Lower leg skin (tissue), 4 donors: ENCODE data around the gene CD14. TPM values are rescaled to one million over a fixed set of nuclear protein-coding genes. Genes with fewer than 3 reads are reported as not detected.

Source experiments
- DNase-seq, 2 donors: peaks; one replicate each; pipeline ENCODE4 v3.0.0-alpha.2; 2019; ENCODE audit warnings: low spot score in 2 of 2
- H3K4me3 ChIP-seq: fragments of 200-600 bp; sonication (generic); 2 replicates; pipeline ENCODE4 v1.5.1; 2017; ENCODE audit warnings: mild to moderate bottlenecking, low read depth; ENCODE audit not compliant: poor library complexity, severe bottlenecking
- CTCF ChIP-seq, 3 donors: fragments of 450-650 bp; IDR thresholded peaks; one replicate each; pipeline ENCODE4 v1.5.1; 2016; ENCODE audit warnings: antibody characterized with exemption in 3 of 3, mild to moderate bottlenecking in 3 of 3, moderate library complexity in 2 of 3
- POLR2A ChIP-seq, 2 donors: fragments of 450-650 bp; IDR thresholded peaks; one replicate each; pipeline ENCODE4 v1.6.1; 2016 to 2017; ENCODE audit warnings: antibody characterized with exemption in 2 of 2, mild to moderate bottlenecking in 1 of 2, moderate library complexity in 1 of 2
- WGBS, 2 donors: methylation state at CpG; one replicate each; pipeline ENCODE4 v1.1.5; 2018; 5-methylcytosine and 5-hydroxymethylcytosine counted together
- intact Hi-C: fragments of 100-400 bp; cut with DNase I; formaldehyde crosslinking; loops from one replicate; pipeline ENCODE4 v1.15.0; 2023; ENCODE audit warnings: low total_unique reads
- total RNA-seq, 4 donors: library from RNA; depleted of rRNA; stranded (reverse); fragments of >200 nt; gene quantifications; one replicate each; pipeline ENCODE4 v1.1.0, GENCODE V29; 2016

The CD14 gene
- total RNA-seq: 10 to 100 TPM; 14.9 to 22.1 (median 19.1) TPM

- no peak for TF ChIP-seq CTCF (IDR thresholded peaks at IDR 0.05)
- TF ChIP-seq POLR2A (IDR thresholded peaks at IDR 0.05): no peak
- intact Hi-C loops: loop anchor here (10.0 kb wide), 2 partner anchors 68 to 268 kb away; partner anchors contain the start of genes APBB3, SLC35A4 and SLC4A9
- WGBS, 2 donors: 2% methylated on average over 16 of the region's 16 CpGs
- peak within 1 kb of the TSS; percentile 23 for H3K4me3 ChIP-seq
- DNase-seq: peak; percentile 65 to 92
Measured at GRCh38 chr5:140633021-140633471, at the start of gene CD14. Gene CD14, minus strand, starts transcription at chr5:140633175. Its CDS starts 104 bp downstream, at chr5:140633071.

- no peak for DNase-seq
- TF ChIP-seq POLR2A (IDR thresholded peaks at IDR 0.05) (no peak), CTCF (IDR thresholded peaks at IDR 0.05) (no peak)
- 94 to 98% methylated on average over 7 of the region's 7 CpGs for WGBS, 2 donors
- no peak overlapping the region for H3K4me3 ChIP-seq
- intact Hi-C loops: no loop called here
Measured at GRCh38 chr5:140678993-140679392, 46.0 kb upstream of the CD14 start.

- no peak for TF ChIP-seq POLR2A (IDR thresholded peaks at IDR 0.05)
- TF ChIP-seq CTCF (IDR thresholded peaks at IDR 0.05): no peak
- no peak overlapping the region for H3K4me3 ChIP-seq
- no peak for DNase-seq
- intact Hi-C loops: no loop called here
- 96 to 100% methylated on average over 3 of the region's 3 CpGs for WGBS, 2 donors
Measured at GRCh38 chr5:140677947-140678346, 45.0 kb upstream of the CD14 start.

GRCh38 chr5:140674629-140675028, 41.7 kb upstream of the CD14 start:
- H3K4me3 ChIP-seq: no peak overlapping the region
- DNase-seq: no peak
- TF ChIP-seq POLR2A (IDR thresholded peaks at IDR 0.05): no peak
- no peak for TF ChIP-seq CTCF (IDR thresholded peaks at IDR 0.05)
- intact Hi-C loops: no loop called here
- 90 to 97% methylated on average over 4 of the region's 4 CpGs for WGBS, 2 donors

GRCh38 chr5:140674211-140674610, 41.2 kb upstream of the CD14 start:
- DNase-seq: no peak
- intact Hi-C loops: no loop called here
- TF ChIP-seq POLR2A (IDR thresholded peaks at IDR 0.05): no peak
- no peak for TF ChIP-seq CTCF (IDR thresholded peaks at IDR 0.05)
- WGBS, 2 donors: 78 to 87% methylated on average over 2 of the region's 2 CpGs
- H3K4me3 ChIP-seq: no peak overlapping the region
